ENCODE measurements around the gene SEPTIN12.

The SEPTIN12 gene, protein sequence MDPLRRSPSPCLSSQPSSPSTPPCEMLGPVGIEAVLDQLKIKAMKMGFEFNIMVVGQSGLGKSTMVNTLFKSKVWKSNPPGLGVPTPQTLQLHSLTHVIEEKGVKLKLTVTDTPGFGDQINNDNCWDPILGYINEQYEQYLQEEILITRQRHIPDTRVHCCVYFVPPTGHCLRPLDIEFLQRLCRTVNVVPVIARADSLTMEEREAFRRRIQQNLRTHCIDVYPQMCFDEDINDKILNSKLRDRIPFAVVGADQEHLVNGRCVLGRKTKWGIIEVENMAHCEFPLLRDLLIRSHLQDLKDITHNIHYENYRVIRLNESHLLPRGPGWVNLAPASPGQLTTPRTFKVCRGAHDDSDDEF

DNA sequence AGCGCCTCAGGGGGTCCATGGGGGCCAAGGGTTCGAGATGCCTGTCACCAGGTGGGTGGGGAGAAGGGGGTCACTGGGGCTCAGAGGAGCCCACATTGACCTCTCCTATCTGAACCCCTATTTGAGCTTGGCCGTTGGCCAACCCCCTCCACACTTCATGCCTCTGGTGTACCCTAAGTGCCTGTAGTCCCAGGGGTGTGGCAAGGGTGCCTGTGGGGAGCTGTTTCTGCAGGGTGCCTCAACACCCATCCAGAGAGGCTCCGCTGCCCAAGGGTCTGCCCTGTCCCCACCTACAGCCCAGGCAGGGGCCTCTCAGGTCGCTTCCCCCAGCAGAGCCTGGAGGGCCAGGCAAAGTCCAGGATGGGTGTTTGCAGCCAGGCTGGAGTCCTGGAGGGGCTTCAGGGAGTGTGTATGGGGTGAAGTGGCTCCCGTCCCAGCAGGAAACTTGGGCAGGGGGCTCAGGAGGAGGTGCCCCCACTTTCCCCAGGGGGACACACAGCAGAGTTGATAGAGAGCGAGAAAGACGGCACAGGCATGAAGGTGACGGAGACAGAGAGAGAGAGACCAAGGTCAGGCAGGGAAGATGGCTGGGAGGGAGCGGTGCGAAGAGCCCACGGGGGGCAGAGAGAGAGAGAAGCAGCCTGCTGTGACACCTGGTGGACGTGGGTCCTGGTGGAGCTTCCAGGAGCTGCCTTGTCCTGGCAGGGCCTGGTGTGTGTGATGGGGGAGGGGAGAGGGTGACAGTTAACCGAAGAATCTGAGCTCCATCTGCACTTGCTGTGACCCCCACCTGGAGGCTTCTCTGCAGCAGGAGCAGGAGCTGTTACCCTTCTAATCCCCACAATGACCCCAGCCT lies at the start of gene SEPTIN12:
Gene SEPTIN12, minus strand, starts transcription at position 719 of the 856 bp plus-strand sequence. Its CDS starts 700 bp downstream, at position 19.
- DNase-seq (ENCODE audit: low spot score) = no peak

GRCh38 chr16:4836727-4837126 lies 48.6 kb upstream of the SEPTIN12 start:
- DNase-seq (ENCODE audit: low spot score) = no peak

DNA sequence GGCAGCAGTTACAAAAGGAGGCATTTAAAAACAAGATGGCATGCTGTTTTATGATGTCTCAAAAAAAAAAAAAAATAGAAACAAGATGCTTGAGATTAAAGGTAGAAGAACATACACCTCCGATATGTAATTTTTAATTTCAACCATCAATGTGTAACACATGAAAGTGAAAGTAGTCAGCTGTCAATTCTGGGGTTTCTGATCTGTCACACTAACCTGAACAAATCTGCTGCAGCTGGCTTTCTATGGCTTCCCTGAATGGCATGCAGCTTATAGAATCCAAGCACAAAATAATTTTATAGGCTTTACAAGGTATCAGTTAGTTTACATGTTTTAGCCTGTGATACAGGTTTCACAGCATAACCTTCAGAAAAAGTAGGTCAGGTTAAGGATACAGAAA lies 45.4 kb upstream of the SEPTIN12 start:
- no peak for DNase-seq (ENCODE audit: low spot score)

GRCh38 chr16:4832698-4833343 lies 44.7 kb upstream of the SEPTIN12 start:
- no peak for DNase-seq (ENCODE audit: low spot score)

- no peak for DNase-seq (ENCODE audit: low spot score)
Measured at GRCh38 chr16:4831616-4832015, 43.5 kb upstream of the SEPTIN12 start.

DNA sequence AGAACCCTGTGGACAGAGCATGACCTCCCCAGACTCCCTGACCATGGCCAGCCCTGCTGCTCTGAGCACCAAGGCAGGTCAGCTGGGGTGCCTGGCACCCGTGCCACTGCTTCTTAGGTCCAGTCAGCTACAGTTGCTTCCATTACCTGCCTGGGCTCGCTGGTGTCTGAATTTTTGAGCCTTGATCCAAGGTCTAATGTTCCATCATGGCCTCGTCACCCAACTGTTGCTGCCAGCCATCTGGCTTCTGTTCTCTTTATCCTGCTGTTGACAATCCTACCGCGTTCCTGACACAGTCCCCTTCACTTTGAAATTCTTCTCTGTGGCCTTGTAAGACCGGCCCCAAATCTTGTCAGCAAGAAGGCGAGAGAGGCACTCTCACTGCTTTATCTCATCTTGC lies 42.3 kb upstream of the SEPTIN12 start:
- no peak for DNase-seq (ENCODE audit: low spot score)

DNA sequence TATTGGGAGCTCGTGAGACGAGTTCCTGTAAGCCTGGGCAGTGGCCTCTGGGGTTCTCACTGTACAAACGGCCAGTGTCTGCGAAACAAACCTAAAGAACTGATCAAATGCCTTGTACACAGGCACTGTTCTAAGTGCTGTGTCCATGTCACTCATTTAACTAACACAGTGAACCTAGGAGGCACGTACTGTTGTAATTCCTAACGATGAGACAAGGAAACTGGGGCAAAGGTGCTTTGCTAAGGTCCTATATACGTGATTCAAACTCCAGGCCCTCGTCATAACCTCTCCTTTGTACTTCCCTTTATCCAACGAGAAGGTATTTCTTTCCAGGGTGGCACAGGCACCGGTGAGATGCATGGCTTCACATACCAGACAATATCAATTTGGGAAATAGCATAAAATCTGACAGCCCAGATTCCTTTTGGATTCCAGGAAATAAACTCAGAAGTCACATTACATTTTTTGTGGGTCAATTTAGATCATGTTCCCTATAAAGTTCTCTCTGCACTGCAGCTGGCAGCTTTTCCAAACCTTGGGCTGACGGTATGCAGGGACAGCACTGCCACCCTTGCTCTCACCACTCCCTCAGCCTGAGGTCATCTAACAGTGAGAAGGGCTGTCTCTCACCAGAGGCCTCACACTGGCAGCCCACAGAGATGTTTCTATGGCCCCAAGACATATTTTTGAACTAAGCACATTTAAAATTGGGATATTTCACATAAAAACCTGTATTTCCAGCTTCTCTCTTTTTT lies 40.6 kb upstream of the SEPTIN12 start:
- DNase-seq (ENCODE audit: low spot score) = no peak

DNA sequence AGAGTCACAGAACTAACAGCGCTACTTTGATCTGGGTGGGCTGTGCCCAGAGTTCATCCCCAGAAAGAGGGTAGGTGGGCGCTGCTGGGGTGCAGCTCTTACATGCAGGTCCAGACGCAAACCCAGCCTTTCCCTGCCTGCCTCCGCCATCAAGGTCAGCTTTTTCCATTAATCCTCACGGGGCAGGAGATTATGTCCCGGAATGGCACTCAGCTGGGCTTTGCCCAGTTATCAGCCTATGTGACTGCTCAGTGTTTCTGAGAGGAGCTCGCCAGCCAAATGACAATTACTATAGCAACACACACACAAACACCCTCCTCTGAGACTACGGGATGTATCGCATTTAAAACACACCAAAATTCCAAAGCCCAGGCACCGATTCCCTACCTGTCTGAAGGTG lies 38.8 kb upstream of the SEPTIN12 start:
- no peak for DNase-seq (ENCODE audit: low spot score)

- no peak for DNase-seq (ENCODE audit: low spot score)
Measured at GRCh38 chr16:4826526-4826925, 38.4 kb upstream of the SEPTIN12 start.

DNA sequence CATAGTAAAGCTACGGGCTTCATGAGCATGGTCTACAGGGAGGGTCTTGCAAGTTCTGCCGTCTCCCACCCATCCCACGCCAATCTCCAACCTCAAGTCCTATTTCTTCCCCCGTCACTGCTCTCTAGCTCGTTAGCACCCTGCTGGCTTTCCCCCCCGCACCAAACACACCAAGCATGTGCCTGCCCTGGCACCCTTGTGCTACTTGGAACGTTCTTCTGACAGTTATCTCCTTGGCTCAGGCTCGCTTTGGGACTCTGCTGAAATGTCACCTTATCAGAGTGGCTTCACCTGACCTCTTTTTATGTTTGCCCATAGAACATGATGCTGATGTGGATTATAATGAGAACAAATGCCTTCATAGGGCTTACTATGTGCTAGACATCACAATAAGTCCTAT lies 37.1 kb upstream of the SEPTIN12 start:
- DNase-seq (ENCODE audit: low spot score) = no peak

DNA sequence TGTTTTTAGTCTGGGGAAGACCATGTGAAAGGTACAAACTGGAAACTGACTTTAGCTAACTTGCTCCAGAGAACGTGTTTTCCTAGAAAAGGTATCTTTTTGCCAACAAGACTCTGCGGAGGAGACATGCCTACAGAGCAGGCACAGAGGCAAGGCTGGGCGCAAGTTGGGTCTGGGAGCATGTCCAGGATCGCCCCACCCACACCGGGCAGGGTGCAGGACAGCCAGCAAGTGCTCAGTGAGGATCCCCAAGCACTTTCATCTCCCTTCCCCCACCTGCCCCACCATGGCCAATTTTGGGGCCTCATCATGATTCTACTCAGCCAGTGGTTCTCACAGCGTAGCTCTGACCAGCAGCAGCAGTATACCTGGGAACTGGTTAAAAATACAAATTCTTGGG lies 32.5 kb upstream of the SEPTIN12 start:
- DNase-seq (ENCODE audit: low spot score) = no peak

DNA sequence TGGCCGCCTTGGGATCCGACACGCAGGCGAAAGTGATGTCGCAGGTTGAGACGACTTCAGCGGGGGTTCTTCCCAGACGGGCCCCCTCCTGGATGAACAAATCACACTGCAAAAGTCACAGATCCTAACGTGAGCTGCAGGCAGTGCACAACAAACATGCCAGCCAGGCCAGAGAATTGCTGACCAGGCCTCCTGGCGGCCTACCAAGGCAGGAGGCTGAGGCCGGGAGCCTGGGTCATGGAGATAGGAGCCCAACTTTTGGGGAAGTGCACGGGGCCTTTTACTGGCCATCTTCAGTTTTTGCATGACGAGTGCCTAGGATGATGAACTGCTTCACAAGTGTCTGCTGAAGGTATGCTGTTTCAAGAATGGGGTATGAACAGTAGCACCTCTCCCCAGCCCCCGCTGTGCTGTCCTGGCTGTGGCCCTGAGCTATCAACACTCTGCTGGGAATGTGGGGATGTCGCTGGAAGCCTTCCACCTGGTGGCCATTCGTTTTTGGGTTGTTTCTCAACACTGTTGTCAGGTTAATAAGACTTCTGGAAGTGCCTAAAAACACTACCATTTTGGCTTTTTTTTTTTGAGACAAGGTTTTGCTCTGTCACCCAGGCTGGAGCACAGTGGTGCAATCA lies 26.5 kb upstream of the SEPTIN12 start:
- DNase-seq (ENCODE audit: low spot score) = no peak

GRCh38 chr16:4814046-4814445 lies 25.9 kb upstream of the SEPTIN12 start:
- DNase-seq (ENCODE audit: low spot score) = no peak

DNA sequence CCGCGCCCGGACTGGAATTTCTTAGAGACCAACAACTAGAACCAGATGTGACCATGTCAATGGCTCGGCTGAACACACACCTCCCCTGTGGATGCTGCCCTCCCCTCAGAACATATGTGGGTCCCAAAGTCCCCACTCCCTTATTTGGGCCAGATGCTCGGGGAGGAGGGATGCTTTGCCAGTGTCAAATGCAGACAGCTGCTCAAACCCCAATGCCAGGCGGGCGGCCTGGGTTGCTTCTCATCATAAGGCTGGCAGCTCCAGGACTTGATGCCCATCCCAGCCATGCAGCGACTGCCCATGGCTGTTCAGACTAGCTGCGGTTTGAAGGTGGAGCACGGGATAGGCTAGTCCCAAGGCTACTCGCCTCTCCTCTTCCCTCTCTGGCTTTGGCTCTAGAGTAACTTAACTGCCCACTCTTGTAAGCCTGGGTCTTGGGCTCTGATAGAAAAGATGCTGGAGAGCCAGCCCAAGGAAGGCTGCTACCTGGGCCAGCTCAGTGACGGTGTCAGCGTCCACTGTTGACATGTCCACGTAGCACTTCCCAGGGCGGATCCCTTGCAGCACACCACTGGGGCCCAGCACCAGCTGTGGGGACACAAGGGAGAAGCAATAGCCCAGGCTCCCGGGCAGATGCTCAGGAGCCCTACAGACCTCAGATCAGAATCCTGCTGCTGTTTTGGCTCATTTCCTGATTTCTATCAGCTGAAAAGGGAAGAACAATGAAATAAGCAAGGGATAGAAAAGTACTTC lies 25.3 kb upstream of the SEPTIN12 start:
- no peak for DNase-seq (ENCODE audit: low spot score)

GRCh38 chr16:4811773-4812172 lies 23.6 kb upstream of the SEPTIN12 start:
- no peak for DNase-seq (ENCODE audit: low spot score)

- no peak for DNase-seq (ENCODE audit: low spot score)
Measured at GRCh38 chr16:4811242-4811641, 23.1 kb upstream of the SEPTIN12 start.

DNA sequence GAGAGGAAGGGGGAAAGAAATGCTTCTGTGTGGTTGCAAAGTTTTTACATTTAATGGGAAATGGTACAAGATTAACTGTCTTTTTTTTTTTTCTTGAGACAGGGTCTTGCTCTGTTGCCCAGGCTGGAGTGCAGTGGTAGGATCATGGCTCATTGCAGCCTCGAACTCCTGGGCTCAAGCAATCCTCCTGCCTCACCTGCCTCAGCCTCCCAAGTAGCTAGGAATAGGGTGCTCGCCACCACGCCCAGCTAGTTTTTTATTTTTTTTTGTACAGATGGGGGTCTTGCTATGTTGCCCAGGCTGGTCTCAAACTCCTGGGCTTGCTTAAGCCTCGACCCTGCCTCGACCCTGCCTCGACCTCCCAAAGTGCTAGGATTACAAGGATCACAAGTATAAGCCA lies 18.1 kb upstream of the SEPTIN12 start:
- no peak for DNase-seq (ENCODE audit: low spot score)

GRCh38 chr16:4805231-4805630 lies 17.1 kb upstream of the SEPTIN12 start:
- DNase-seq (ENCODE audit: low spot score) = no peak

- DNase-seq (ENCODE audit: low spot score) = no peak
Measured at GRCh38 chr16:4803898-4804762, 16.0 kb upstream of the SEPTIN12 start.

- no peak for DNase-seq (ENCODE audit: low spot score)
Measured at GRCh38 chr16:4803401-4803844, 15.3 kb upstream of the SEPTIN12 start.

Data from CD4-positive, alpha-beta T cell treated with Interleukin-2 at 100 ng/mL for 4 hours (primary cell).